Stimulated activated CD8-positive, alpha-beta memory T cell treated with anti-CD3 and anti-CD28 coated beads, Interleukin-2, amount 100 ng/mL, for 48 hours (primary cell): ENCODE measurements around the gene MPP4.
"Not testable (repeated sequence)": the region's sequence is repeated elsewhere in the genome, so short reads cannot be mapped to it uniquely, and the experiment has no call there.

Experiments
- DNase-seq, 2 donors: peaks; one replicate each; pipeline ENCODE4 v3.0.0-alpha.2; 2020; ENCODE audit warnings: low read depth in 2 of 2

Gene MPP4

GRCh38 chr2:201671205-201671604 lies 27.2 kb downstream of the MPP4 start:
- not testable (repeated sequence) for DNase-seq

GRCh38 chr2:201669865-201670264 lies 28.6 kb downstream of the MPP4 start:
- DNase-seq, result no peak

DNA sequence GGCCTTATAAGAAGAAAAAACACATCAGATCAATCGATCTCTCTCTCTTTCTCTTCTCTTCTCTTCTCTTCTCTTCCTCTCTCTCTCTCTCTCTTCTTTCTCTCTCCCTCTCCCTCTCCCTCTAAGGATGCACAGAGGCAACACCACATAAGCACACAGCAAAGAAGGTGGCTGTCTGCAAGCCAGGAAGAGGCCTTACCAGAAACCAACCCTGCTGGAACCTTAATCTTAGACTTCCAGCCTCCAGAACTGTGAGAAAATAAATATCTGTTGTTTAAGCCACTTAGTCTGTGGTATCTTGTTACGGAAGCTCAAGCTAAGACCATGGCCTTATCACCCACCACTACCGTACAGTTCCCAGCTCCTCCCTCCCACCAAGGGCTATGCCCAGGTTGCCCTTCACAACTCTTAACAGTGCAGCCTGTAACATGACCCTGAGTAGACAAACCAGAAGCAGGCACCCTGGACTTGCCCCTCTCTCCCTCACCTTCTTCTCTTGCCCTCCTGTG lies 30.0 kb downstream of the MPP4 start:
- DNase-seq, result no peak

DNA sequence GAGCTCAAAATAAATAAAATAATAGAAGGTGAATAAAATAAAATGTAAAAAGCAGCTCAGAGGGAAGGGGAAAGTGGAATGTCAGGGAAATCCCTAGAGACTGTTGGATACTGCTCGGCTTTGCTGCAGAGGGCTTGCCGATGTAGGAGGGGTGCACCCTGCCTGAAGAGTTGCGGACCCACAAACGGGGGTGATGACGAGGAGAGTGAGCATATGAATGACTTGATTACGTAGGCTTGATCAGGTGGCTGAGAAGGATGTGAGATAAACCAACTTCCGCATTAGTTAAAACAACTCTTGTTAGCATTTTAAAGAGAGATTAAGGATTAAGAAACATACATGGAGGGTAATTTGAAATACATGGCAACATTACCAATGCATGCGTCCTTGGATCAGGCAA lies 34.1 kb downstream of the MPP4 start:
- DNase-seq, result no peak

GRCh38 chr2:201661366-201661765 lies 37.1 kb downstream of the MPP4 start:
- DNase-seq, result no peak

GRCh38 chr2:201660293-201660895 lies 38.0 kb downstream of the MPP4 start:
- no peak for DNase-seq

DNA sequence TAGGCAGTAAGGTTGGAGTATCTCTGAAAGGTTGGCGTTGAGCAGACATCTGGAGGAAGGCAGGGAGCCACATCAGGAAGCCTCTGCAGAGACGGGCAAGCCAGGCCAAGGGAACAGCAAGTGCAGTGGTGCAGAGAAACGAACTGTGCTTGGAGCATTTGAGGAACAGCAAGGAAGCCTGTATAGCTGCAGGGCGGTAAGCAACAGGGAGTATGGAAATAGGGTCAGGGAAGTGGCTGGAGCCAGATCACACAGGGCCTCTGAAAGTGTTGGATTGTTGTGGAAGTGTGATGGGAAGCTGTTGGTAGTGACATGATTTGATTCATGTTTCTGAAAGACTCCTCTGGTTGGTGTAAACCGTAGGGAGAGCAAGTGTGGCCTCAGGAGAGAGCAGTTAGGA lies 41.7 kb downstream of the MPP4 start:
- DNase-seq, result no peak

- no peak for DNase-seq
These were observed 42.3 kb downstream of the MPP4 start for GRCh38 chr2:201656102-201656501.

GRCh38 chr2:201654616-201655384 lies 43.6 kb downstream of the MPP4 start:
- no peak for DNase-seq

DNA sequence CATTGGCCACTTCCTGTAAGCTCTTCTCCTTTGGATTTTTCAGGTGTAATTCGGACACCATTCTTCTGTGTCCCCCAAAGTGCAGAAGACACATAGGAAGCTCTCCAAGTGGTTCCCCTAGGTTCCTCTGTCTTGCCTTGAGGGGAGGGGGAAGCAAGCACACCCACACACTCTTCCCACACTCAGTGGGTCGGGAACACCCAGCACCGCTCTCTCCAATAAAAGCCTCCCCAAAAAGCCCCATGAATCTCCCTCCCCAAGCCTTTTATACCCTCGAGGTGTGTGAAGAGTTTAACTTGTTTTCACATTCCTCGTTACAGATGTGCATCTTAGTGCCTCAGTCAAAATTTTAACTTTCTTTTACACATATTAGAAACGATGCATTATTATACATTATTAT lies 45.2 kb downstream of the MPP4 start:
- no peak for DNase-seq

DNA sequence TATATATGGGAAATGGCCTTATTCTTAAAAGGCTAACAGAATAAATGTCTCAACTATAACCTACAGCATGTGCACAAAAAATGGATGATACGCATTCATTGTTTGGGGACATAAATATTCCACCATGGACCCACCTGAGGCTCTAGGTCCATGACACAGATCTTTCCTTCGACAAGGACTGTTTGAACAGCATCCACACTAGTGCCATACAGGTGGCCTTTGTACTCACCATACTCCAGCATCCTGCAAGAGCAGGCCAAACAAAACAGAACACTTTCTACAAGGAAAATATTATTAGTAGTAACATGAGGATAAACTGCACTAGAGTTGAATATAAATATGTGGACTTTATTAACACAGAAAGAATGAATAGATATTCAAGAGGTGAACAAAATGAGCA lies 49.0 kb downstream of the MPP4 start:
- no peak for DNase-seq

- no peak for DNase-seq
These were observed 51.0 kb downstream of the MPP4 start for GRCh38 chr2:201647431-201647830.

GRCh38 chr2:201644001-201644400 lies 54.4 kb downstream of the MPP4 start:
- no peak for DNase-seq

- peak in 1 of 2 donors; percentile 36 for DNase-seq
These were observed 55.1 kb downstream of the MPP4 start, which contains the start of gene TMEM237 for GRCh38 chr2:201643216-201643890. TSS of gene TMEM237 (minus strand) at chr2:201643503. CDS start at chr2:201643400, 103 bp downstream.

- DNase-seq, result peak; percentile 75 to 80
These were observed 55.7 kb downstream of the MPP4 start for GRCh38 chr2:201642579-201643215.

DNA sequence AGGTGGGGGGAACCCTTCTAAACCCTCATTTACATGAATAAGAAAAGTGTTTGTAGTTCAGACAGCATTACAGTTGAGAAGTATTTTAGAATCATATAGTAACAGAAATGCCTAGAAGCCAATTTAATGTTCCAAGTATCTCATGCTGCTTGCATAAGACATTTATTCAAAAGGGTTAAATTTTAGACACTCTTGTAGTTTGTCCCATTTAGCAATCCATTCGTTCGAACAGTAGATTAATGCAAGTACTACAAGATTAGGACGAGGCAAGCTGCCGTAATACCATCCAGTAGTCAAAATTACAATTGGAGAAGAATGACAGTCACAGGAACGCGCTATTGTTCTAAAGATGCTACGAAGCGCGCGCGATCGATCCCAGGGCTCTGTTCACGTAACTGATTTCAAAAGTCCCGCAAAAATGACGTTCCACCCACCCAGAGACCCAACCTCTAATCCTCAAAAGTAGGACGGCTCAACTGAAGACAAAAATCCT lies 56.3 kb downstream of the MPP4 start:
- no peak for DNase-seq

GRCh38 chr2:201639205-201639604 lies 59.2 kb downstream of the MPP4 start:
- no peak for DNase-seq

- no peak for DNase-seq
These were observed 60.1 kb downstream of the MPP4 start for GRCh38 chr2:201638326-201638725.

GRCh38 chr2:201633661-201634249 lies 64.7 kb downstream of the MPP4 start:
- DNase-seq, result no peak

DNA sequence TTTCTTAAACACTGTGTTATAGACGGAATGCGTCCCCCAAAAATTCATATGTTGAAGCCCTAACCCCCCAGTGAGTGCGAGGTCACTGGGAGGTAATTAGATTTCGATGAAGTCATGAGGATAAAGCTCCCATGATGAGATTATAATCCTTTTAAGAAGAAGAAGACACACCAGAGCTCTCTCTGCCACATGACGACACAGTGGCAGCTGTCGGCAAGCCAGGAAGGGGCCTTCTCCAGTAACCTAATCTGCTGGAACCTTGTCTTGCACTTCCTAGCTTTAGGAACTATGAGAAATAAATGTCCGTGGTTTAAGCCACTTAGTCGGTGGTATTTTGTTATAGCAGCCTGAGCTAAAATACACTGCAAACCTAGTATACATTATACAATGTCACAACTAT lies 67.4 kb downstream of the MPP4 start:
- no peak for DNase-seq

DNA sequence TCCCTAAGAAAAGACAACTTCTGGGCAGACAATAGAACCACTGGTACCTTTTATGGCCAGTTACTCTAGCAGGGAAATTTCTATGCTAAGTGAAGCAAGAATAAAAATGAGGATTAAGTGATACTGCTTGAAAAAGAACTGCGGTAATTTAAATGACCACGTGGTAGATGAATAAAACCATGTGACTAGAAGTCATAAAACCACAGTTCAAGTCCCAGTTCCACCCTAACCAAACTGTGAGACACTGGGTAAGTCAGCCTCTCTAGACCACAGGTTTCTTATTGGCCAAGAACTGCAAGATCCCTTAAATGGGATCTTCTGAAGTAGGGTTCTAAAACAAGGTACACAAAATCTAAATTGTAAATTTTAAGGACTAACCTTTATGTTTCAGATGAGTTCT lies 67.9 kb downstream of the MPP4 start:
- no peak for DNase-seq

- DNase-seq, result no peak
These were observed 69.9 kb downstream of the MPP4 start for GRCh38 chr2:201628545-201628944.
